ENCODE results near the gene FAM20A. TPM values are rescaled to one million over a fixed set of nuclear protein-coding genes. Genes with fewer than 3 reads are reported as not detected.
"Not testable (repeated sequence)": the region's sequence is repeated elsewhere in the genome, so short reads cannot be mapped to it uniquely, and the experiment has no call there.

The FAM20A gene
- total and polyA plus RNA-seq, 4 donors, result 11.5 to 46.5 (median 14.7) TPM

- DNase-seq (ENCODE audit: low read depth in 4 of 6, low spot score in 6 of 6), result peak in 2 of 6 donors; percentile 64 to 69
- Histone ChIP-seq H3K27me3 (ENCODE audit: control insufficient read depth, insufficient read depth, low read length) (no peaks in the 10 kb centered on the region), H3K4me3 (ENCODE audit: low read depth, low read length) (no peak overlapping the region), H3K27ac (ENCODE audit: low read depth, low read length) (no peak overlapping the region), H3K9me3 (ENCODE audit: control insufficient read depth, insufficient read depth, low read length) (no peaks in the 10 kb centered on the region), H3K36me3 (ENCODE audit: control insufficient read depth, insufficient read depth, low read length) (no peaks in the 10 kb centered on the region), H3K4me1 (ENCODE audit: control insufficient read depth, insufficient read depth, low read length) (peaks cover 15% of the 10 kb centered on the region)
- 61% methylated on average over 6 of the region's 9 CpGs for WGBS (ENCODE audit: insufficient coverage)
These were observed 91.8 kb downstream of the FAM20A start for GRCh38 chr17:68509141-68510057.

DNA sequence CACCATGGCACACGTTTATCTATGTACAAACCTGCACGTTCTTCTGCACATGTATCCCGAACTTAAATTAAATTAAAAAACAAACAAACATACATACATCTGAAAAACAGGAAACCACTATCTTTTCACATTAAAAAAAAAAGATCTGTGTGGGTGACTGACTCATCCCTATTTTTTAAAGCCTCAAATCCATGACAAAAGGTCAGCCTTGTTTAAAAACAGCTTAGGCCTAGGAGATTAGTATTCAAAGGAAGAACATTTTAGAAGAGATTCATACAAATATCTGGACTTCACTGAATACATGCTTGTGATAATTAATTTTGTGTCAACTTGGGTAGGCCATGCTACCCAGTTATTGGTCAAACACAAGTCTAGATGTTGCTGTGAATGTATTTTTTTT is 93.6 kb downstream of the FAM20A start:
- Histone ChIP-seq H3K27me3 (ENCODE audit: control insufficient read depth, insufficient read depth, low read length) (no peaks in the 10 kb centered on the region), H3K27ac (ENCODE audit: low read depth, low read length) (no peak overlapping the region)
- WGBS (ENCODE audit: insufficient coverage), result no CpG with 5 or more reads among the region's 3 CpGs

DNA sequence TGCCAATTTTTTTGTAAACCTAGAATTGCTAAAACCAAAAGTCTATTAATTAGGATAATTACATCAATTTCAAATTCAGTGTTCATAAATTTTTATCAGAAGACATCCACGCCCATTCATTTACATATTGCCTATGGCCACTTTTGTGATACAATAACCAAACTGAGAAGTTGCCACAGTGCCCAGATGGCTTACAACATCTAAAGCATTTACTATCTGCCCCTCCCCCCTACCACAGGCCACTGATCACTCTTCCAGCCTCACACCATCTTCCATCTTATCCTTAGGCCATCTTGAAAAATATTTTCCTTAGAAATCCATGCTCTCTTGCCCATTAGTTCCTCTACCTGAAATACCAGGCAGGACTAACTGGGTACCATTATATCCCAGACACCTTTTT is 95.2 kb downstream of the FAM20A start:
- Histone ChIP-seq H3K9me3 (ENCODE audit: control insufficient read depth, insufficient read depth, low read length) (no peaks in the 10 kb centered on the region), H3K27ac (ENCODE audit: low read depth, low read length) (no peak overlapping the region), H3K4me1 (ENCODE audit: control insufficient read depth, insufficient read depth, low read length) (peaks cover 12% of the 10 kb centered on the region), H3K36me3 (ENCODE audit: control insufficient read depth, insufficient read depth, low read length) (no peaks in the 10 kb centered on the region), H3K4me3 (ENCODE audit: low read depth, low read length) (no peak overlapping the region), H3K27me3 (ENCODE audit: control insufficient read depth, insufficient read depth, low read length) (peaks cover 2% of the 10 kb centered on the region)
- 78% methylated on average over 1 of the region's 1 CpG for WGBS (ENCODE audit: insufficient coverage)
- no peak for DNase-seq (ENCODE audit: low read depth in 4 of 6, low spot score in 6 of 6)

More for the DNA sequence above, 93.6 kb downstream of the FAM20A start:
- no peaks in the 10 kb centered on the region for H3K9me3 ChIP-seq (ENCODE audit: control insufficient read depth, insufficient read depth, low read length)
- H3K4me1 ChIP-seq (ENCODE audit: control insufficient read depth, insufficient read depth, low read length), result peaks cover 15% of the 10 kb centered on the region
- no peak for DNase-seq (ENCODE audit: low read depth in 4 of 6, low spot score in 6 of 6)
- H3K4me3 ChIP-seq (ENCODE audit: low read depth, low read length), result no peak overlapping the region
- no peaks in the 10 kb centered on the region for H3K36me3 ChIP-seq (ENCODE audit: control insufficient read depth, insufficient read depth, low read length)

- no peaks in the 10 kb centered on the region for H3K36me3 ChIP-seq (ENCODE audit: control insufficient read depth, insufficient read depth, low read length)
- no peak overlapping the region for H3K27ac ChIP-seq (ENCODE audit: low read depth, low read length)
- WGBS (ENCODE audit: insufficient coverage), result 81% methylated on average over 3 of the region's 3 CpGs
- DNase-seq (ENCODE audit: low read depth in 4 of 6, low spot score in 6 of 6), result no peak
- no peaks in the 10 kb centered on the region for H3K4me1 ChIP-seq (ENCODE audit: control insufficient read depth, insufficient read depth, low read length)
- no peaks in the 10 kb centered on the region for H3K9me3 ChIP-seq (ENCODE audit: control insufficient read depth, insufficient read depth, low read length)
- H3K4me3 ChIP-seq (ENCODE audit: low read depth, low read length), result no peak overlapping the region
- peaks cover 2% of the 10 kb centered on the region for H3K27me3 ChIP-seq (ENCODE audit: control insufficient read depth, insufficient read depth, low read length)
These were observed 100.1 kb downstream of the FAM20A start for GRCh38 chr17:68501074-68501473.

GRCh38 chr17:68499587-68499986 is 101.6 kb downstream of the FAM20A start:
- H3K27ac ChIP-seq (ENCODE audit: low read depth, low read length), result no peak overlapping the region
- H3K4me1 ChIP-seq (ENCODE audit: control insufficient read depth, insufficient read depth, low read length), result no peaks in the 10 kb centered on the region
- H3K9me3 ChIP-seq (ENCODE audit: control insufficient read depth, insufficient read depth, low read length), result no peaks in the 10 kb centered on the region
- H3K36me3 ChIP-seq (ENCODE audit: control insufficient read depth, insufficient read depth, low read length), result no peaks in the 10 kb centered on the region
- no peak for DNase-seq (ENCODE audit: low read depth in 4 of 6, low spot score in 6 of 6)
- H3K4me3 ChIP-seq (ENCODE audit: low read depth, low read length), result no peak overlapping the region
- H3K27me3 ChIP-seq (ENCODE audit: control insufficient read depth, insufficient read depth, low read length), result peaks cover 2% of the 10 kb centered on the region
- 93% methylated on average over 3 of the region's 5 CpGs for WGBS (ENCODE audit: insufficient coverage)

- H3K36me3 ChIP-seq (ENCODE audit: control insufficient read depth, insufficient read depth, low read length), result no peaks in the 10 kb centered on the region
- peaks cover 2% of the 10 kb centered on the region for H3K27me3 ChIP-seq (ENCODE audit: control insufficient read depth, insufficient read depth, low read length)
- DNase-seq (ENCODE audit: low read depth in 4 of 6, low spot score in 6 of 6), result no peak
- 62% methylated on average over 4 of the region's 7 CpGs for WGBS (ENCODE audit: insufficient coverage)
- no peak overlapping the region for H3K4me3 ChIP-seq (ENCODE audit: low read depth, low read length)
- no peaks in the 10 kb centered on the region for H3K9me3 ChIP-seq (ENCODE audit: control insufficient read depth, insufficient read depth, low read length)
- no peak overlapping the region for H3K27ac ChIP-seq (ENCODE audit: low read depth, low read length)
- H3K4me1 ChIP-seq (ENCODE audit: control insufficient read depth, insufficient read depth, low read length), result no peaks in the 10 kb centered on the region
These were observed 102.5 kb downstream of the FAM20A start for GRCh38 chr17:68498479-68499326.

- H3K4me1 ChIP-seq (ENCODE audit: control insufficient read depth, insufficient read depth, low read length), result no peaks in the 10 kb centered on the region
- no peaks in the 10 kb centered on the region for H3K9me3 ChIP-seq (ENCODE audit: control insufficient read depth, insufficient read depth, low read length)
- no peaks in the 10 kb centered on the region for H3K36me3 ChIP-seq (ENCODE audit: control insufficient read depth, insufficient read depth, low read length)
- H3K27ac ChIP-seq (ENCODE audit: low read depth, low read length), result no peak overlapping the region
- peaks cover 2% of the 10 kb centered on the region for H3K27me3 ChIP-seq (ENCODE audit: control insufficient read depth, insufficient read depth, low read length)
- no peak overlapping the region for H3K4me3 ChIP-seq (ENCODE audit: low read depth, low read length)
- DNase-seq (ENCODE audit: low read depth in 4 of 6, low spot score in 6 of 6), result no peak
- WGBS (ENCODE audit: insufficient coverage), result 25% methylated on average over 3 of the region's 3 CpGs
These were observed 103.3 kb downstream of the FAM20A start for GRCh38 chr17:68497885-68498319.

- Histone ChIP-seq H3K27ac (ENCODE audit: low read depth, low read length) (no peak overlapping the region), H3K4me3 (ENCODE audit: low read depth, low read length) (no peak overlapping the region), H3K9me3 (ENCODE audit: control insufficient read depth, insufficient read depth, low read length) (no peaks in the 10 kb centered on the region), H3K36me3 (ENCODE audit: control insufficient read depth, insufficient read depth, low read length) (no peaks in the 10 kb centered on the region), H3K27me3 (ENCODE audit: control insufficient read depth, insufficient read depth, low read length) (no peaks in the 10 kb centered on the region), H3K4me1 (ENCODE audit: control insufficient read depth, insufficient read depth, low read length) (peaks cover 4% of the 10 kb centered on the region)
- DNase-seq (ENCODE audit: low read depth in 4 of 6, low spot score in 6 of 6), result no peak
- WGBS (ENCODE audit: insufficient coverage), result 90% methylated on average over 3 of the region's 4 CpGs
These were observed 106.1 kb downstream of the FAM20A start for GRCh38 chr17:68495081-68495480.

DNA sequence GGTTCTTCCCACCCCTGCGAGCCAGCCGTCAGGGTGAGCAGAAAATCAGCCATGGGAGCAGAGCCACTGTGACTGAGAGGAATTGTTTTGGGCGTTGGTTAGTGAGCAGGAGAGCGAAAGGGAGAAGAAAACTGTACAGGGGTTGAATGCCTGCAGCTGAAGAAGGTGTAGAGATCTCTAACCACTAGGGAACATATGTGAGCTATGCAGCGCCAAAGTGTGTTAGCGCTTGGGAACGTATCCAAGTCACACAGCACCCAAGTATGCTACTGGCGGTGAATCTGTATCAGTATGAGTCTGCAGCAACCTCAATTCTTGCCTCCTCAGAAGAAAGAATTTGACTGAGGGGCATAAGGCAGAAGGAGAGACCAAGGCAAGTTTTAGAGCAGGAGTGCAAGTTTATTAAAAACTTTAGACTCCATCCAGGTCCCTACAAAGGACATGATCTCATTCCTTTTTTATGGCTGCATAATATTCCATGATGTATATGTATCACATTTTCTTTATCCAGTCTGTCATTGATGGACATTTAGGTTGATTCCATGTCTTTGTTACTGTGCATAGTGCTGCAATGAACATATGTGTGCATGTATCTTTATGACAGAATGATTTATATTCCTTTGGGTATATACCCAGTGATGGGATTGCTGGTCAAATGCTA is 108.6 kb downstream of the FAM20A start:
- not testable (repeated sequence) for H3K27ac ChIP-seq (ENCODE audit: low read depth, low read length); H3K27me3 ChIP-seq (ENCODE audit: control insufficient read depth, insufficient read depth, low read length); H3K4me1 ChIP-seq (ENCODE audit: control insufficient read depth, insufficient read depth, low read length); H3K9me3 ChIP-seq (ENCODE audit: control insufficient read depth, insufficient read depth, low read length); H3K36me3 ChIP-seq (ENCODE audit: control insufficient read depth, insufficient read depth, low read length); DNase-seq (ENCODE audit: low read depth in 4 of 6, low spot score in 6 of 6); H3K4me3 ChIP-seq (ENCODE audit: low read depth, low read length)
- 95% methylated on average over 8 of the region's 8 CpGs for WGBS (ENCODE audit: insufficient coverage)
